HG02642 (cell line): ENCODE data around the gene CFAP57.

Source experiments
- ATAC-seq: cut with Tn5 transposase; IDR thresholded peaks from one replicate; pipeline ENCODE4 v1.9.1; 2021; ENCODE audit warnings: mild to moderate bottlenecking; ENCODE audit not compliant: unreplicated experiment, poor library complexity

The CFAP57 gene

GRCh38 chr1:43292679-43293078, 120.5 kb downstream of the CFAP57 start:
- no peak for ATAC-seq

- ATAC-seq: no peak
These were observed 121.0 kb downstream of the CFAP57 start for GRCh38 chr1:43293176-43293575.

GRCh38 chr1:43293896-43294760, 122.0 kb downstream of the CFAP57 start:
- ATAC-seq: no peak

GRCh38 chr1:43294761-43295160, 122.6 kb downstream of the CFAP57 start:
- ATAC-seq: no peak

GRCh38 chr1:43296207-43296606, 124.1 kb downstream of the CFAP57 start:
- ATAC-seq: no peak

- ATAC-seq: no peak
These were observed 125.9 kb downstream of the CFAP57 start for GRCh38 chr1:43298055-43298454.

- ATAC-seq: no peak
These were observed 127.0 kb downstream of the CFAP57 start for GRCh38 chr1:43299101-43299500.

- no peak for ATAC-seq
These were observed 128.4 kb downstream of the CFAP57 start, which contains the start of gene TIE1 for GRCh38 chr1:43300378-43301094. Gene TIE1, plus strand, starts transcription at chr1:43300982. Its CDS starts 90 bp downstream, at chr1:43301072.

GRCh38 chr1:43302201-43302600, 130.1 kb downstream of the CFAP57 start:
- no peak for ATAC-seq

- ATAC-seq: no peak
These were observed 130.8 kb downstream of the CFAP57 start for GRCh38 chr1:43302721-43303470.

GRCh38 chr1:43303471-43304313, 131.6 kb downstream of the CFAP57 start:
- no peak for ATAC-seq
